Naive thymus-derived CD4-positive, alpha-beta T cell (primary cell): ENCODE results near the gene DNAJB8. TPM values are rescaled to one million over a fixed set of nuclear protein-coding genes. Genes with fewer than 3 reads are reported as not detected.

Source experiments
- ATAC-seq: fragments of 150-1000 bp; cut with Tn5 transposase; 2 replicates; pipeline ENCODE4 v1.10.0; 2021; ENCODE audit warnings: mild to moderate bottlenecking, moderate library complexity
- CTCF ChIA-PET: fragments of 350-600 bp; sonication (Branson Sonifier 250); formaldehyde crosslinking; loops from one replicate; lab custom pipeline; 2021; ENCODE audit warnings: antibody characterized with exemption; lab: Charles Lee
- POLR2A ChIA-PET: fragments of 350-600 bp; sonication (Branson Sonifier 250); formaldehyde crosslinking; loops from one replicate; lab custom pipeline; 2021; ENCODE audit warnings: antibody characterized with exemption, inconsistent platforms; lab: Charles Lee
- DNase-seq, 9 donors: peaks; one replicate each; pipeline versions ENCODE4 v3.0.0 to v3.0.0-alpha.2; 2020 to 2022; ENCODE audit warnings: mixed read lengths in 1 of 9
- H3K27ac ChIP-seq: one replicate; pipeline ENCODE4 v1.7.0; 2013; ENCODE audit warnings: mild to moderate bottlenecking, low read depth, low read length, moderate library complexity
- H3K27me3 ChIP-seq, 2 donors: one replicate each; pipeline ENCODE4 v1.7.0; 2013; ENCODE audit warnings: low read length in 2 of 2, mild to moderate bottlenecking in 2 of 2, moderate library complexity in 2 of 2; ENCODE audit not compliant: control insufficient read depth in 2 of 2, insufficient read depth in 2 of 2
- H3K36me3 ChIP-seq, 3 experiments: 1 replicate in 2 of 3; 2 replicates in 1 of 3; pipeline ENCODE4 v1.7.0; 2013; ENCODE audit warnings: low read length in 3 of 3, mild to moderate bottlenecking in 3 of 3, moderate library complexity in 1 of 3; ENCODE audit not compliant: insufficient read depth in 3 of 3, control insufficient read depth in 2 of 3
- H3K4me1 ChIP-seq, 2 donors: one replicate each; pipeline ENCODE4 v1.7.0; 2013; ENCODE audit warnings: low read length in 2 of 2, mild to moderate bottlenecking in 2 of 2, moderate library complexity in 1 of 2; ENCODE audit not compliant: control insufficient read depth in 2 of 2, insufficient read depth in 2 of 2
- H3K4me3 ChIP-seq: 2 replicates; pipeline ENCODE4 v1.7.0; 2013; ENCODE audit warnings: mild to moderate bottlenecking, low read length
- H3K9me3 ChIP-seq, 3 experiments: 1 replicate in 2 of 3; 2 replicates in 1 of 3; pipeline ENCODE4 v1.7.0; 2013; ENCODE audit warnings: low read length in 3 of 3; ENCODE audit not compliant: control insufficient read depth in 2 of 3
- H3K27ac Mint-ChIP-seq, 9 donors: one replicate each; pipeline ENCODE4 v1.8.0; 2020 to 2022; ENCODE audit warnings: mixed read lengths in 9 of 9, mild to moderate bottlenecking in 8 of 9, moderate library complexity in 5 of 9, inconsistent platforms in 2 of 9
- H3K27me3 Mint-ChIP-seq, 5 donors: one replicate each; pipeline ENCODE4 v1.8.0; 2021 to 2022; ENCODE audit warnings: mixed read lengths in 5 of 5, mild to moderate bottlenecking in 1 of 5
- H3K36me3 Mint-ChIP-seq, 5 donors: one replicate each; pipeline ENCODE4 v1.8.0; 2020 to 2022; ENCODE audit warnings: mixed read lengths in 5 of 5, mild to moderate bottlenecking in 3 of 5, inconsistent platforms in 1 of 5
- H3K4me1 Mint-ChIP-seq, 7 donors: one replicate each; pipeline ENCODE4 v1.8.0; 2020 to 2022; ENCODE audit warnings: mixed read lengths in 7 of 7, mild to moderate bottlenecking in 3 of 7, inconsistent platforms in 1 of 7
- H3K4me3 Mint-ChIP-seq, 10 donors: one replicate each; pipeline ENCODE4 v1.8.0; 2020 to 2022; ENCODE audit warnings: mild to moderate bottlenecking in 10 of 10, mixed read lengths in 10 of 10, moderate library complexity in 6 of 10, inconsistent platforms in 2 of 10
- H3K9me3 Mint-ChIP-seq, 11 donors: one replicate each; pipeline ENCODE4 v1.8.0; 2020 to 2022; ENCODE audit warnings: mixed read lengths in 11 of 11, mild to moderate bottlenecking in 4 of 11, inconsistent platforms in 1 of 11, moderate library complexity in 1 of 11
- intact Hi-C, 2 donors: fragments of 100-400 bp; cut with micrococcal nuclease; formaldehyde crosslinking; loops; one replicate each; pipeline ENCODE4 v1.15.1; 2023
- polyA plus RNA-seq, 2 donors: library from polyadenylated mRNA; unstranded; fragments of 300-500 nt; fragmentation: Illumina TruSeq; gene quantifications; one replicate each; pipeline ENCODE4 v1.2.3, GENCODE V29; 2021
- total RNA-seq, 6 experiments: library from RNA in 5 of 6; stranded (reverse) in 5 of 6; gene quantifications; 1 replicate in 5 of 6; 2 replicates in 1 of 6; pipeline ENCODE4 v1.2.3 and lab custom pipeline; 2021 to 2026

The DNAJB8 gene
- total and polyA plus RNA-seq, 7 experiments from 2014 or later, result not detected

DNA sequence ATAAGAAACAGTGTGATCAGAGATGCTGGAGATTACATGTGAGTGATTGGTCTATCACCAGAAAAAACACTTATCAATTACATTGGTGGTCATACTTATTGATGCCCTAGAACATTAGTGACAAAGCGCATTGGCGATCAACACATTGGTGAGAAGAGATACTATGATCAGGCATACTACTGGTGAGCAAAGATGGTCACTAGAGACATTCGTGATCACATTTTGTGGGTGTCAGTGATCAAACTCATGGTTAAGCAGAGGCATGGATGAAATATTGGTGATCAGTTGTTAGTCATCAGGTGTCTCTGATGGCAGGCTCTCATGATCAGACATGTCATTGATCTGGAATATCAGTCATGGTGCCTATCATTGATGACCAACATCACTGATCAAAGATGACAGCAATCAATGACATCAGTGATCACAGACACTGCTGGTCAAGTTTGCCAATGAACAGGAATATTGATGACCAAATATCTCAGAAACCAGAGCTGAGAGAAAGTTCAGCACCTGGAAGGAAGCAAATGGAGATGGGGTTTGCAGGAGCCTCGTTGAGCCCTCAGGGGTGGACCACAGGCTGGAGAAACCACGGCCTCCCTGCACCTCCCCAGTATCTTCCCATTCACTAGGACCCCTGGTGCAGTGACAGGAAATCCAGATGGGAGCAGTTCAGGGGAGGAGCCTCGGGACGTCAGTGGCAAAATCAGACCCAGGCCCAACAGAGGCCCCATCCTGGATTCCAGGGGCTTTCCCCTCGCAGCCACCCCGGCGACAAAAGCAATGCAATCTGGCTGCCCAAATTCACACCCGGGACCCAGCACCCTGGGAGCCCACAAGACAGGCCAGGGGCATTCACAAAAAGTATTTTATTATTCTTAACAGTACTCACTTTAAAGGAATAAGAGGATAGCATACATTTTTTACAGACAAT is 12.2 kb upstream of the DNAJB8 start:
- Histone ChIP-seq H3K9me3 (no peaks in the 10 kb centered on the region), H3K4me3 (no peak overlapping the region), H3K4me1 (peaks cover 0 to 9% of the 10 kb centered on the region in 2 donors), H3K27me3 (peaks cover 7 to 8% of the 10 kb centered on the region in 2 donors), H3K36me3 (no peaks in the 10 kb centered on the region), H3K27ac (no peak overlapping the region)
- intact Hi-C loops, result no loop called here
- Mint-ChIP-seq H3K9me3 (no peaks in the 10 kb centered on the region), H3K4me1 (peaks cover 5 to 17% (median 10%) of the 10 kb centered on the region in 7 donors), H3K27me3 (peaks cover 30 to 52% (median 44%) of the 10 kb centered on the region in 5 donors), H3K4me3 (no peak overlapping the region), H3K36me3 (no peaks in the 10 kb centered on the region), H3K27ac (no peak overlapping the region)
- DNase-seq, result no peak
- no peak for ATAC-seq
- ChIA-PET CTCF (no interaction called here), POLR2A (no interaction called here)

DNA sequence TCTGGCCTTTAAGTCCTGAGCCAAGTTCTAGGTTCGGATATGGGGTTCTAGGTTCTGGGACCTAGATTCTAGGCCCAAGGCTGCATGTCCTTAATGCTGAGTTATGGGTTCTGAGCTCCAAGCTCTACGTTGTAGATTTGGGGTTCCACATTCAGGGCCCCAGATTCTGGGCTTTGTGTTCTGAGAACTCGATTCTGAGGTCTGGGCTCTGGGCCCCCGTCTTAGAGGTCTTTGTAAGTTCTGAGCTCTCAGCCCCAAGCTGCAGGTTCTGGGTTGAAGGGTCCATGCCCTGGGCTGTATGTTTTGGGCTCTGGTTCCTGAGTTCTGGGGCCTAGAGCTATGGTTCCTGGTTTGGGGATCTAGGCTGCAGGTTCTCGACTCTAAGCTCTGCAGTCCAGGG is 10.0 kb upstream of the DNAJB8 start:
- CTCF ChIA-PET, result no interaction called here
- Mint-ChIP-seq H3K27me3 (peaks cover 12 to 37% (median 29%) of the 10 kb centered on the region in 5 donors), H3K9me3 (no peaks in the 10 kb centered on the region), H3K4me1 (no peaks in the 10 kb centered on the region), H3K27ac (no peak overlapping the region), H3K36me3 (no peaks in the 10 kb centered on the region), H3K4me3 (no peak overlapping the region)
- Histone ChIP-seq H3K27ac (no peak overlapping the region), H3K9me3 (no peaks in the 10 kb centered on the region), H3K4me1 (no peaks in the 10 kb centered on the region), H3K4me3 (no peak overlapping the region), H3K27me3 (no peaks in the 10 kb centered on the region), H3K36me3 (no peaks in the 10 kb centered on the region)
- POLR2A ChIA-PET, result no interaction called here
- intact Hi-C loops, result no loop called here
- ATAC-seq (no peak), DNase-seq (no peak)

DNA sequence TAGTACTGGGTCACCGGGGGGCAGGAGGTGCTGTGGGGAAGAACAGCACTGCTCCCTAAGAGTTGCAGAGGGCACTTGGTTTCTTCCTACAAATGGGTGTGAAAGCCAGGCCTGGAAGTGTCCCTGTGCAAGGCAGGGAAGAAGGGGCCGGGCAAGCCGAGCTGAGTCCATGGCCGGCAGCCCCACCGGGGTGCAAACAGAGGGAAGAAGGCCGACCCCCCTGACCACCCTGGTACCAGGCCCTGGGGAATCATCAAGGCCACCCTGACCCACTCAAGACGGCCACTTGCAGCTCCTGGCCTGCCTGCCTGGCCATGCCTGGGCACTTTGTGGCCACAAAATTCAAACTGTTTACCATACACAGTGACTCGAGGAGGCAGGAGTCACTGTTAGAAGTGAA is 8.7 kb upstream of the DNAJB8 start:
- H3K27me3 Mint-ChIP-seq, result peaks cover 16 to 36% (median 33%) of the 10 kb centered on the region in 5 donors
- peaks cover 0 to 2% (median 0%) of the 10 kb centered on the region in 11 donors for H3K9me3 Mint-ChIP-seq
- H3K36me3 Mint-ChIP-seq, result no peaks in the 10 kb centered on the region
- no peak overlapping the region for H3K4me3 ChIP-seq
- intact Hi-C loops, result no loop called here
- H3K4me1 ChIP-seq, result no peaks in the 10 kb centered on the region
- peak overlapping the region in 1 of 9 donors; percentile 20 for H3K27ac Mint-ChIP-seq
- H3K36me3 ChIP-seq, result no peaks in the 10 kb centered on the region
- ATAC-seq (no peak), DNase-seq (no peak)
- no peaks in the 10 kb centered on the region for H3K9me3 ChIP-seq
- H3K4me1 Mint-ChIP-seq, result no peaks in the 10 kb centered on the region
- H3K4me3 Mint-ChIP-seq, result no peak overlapping the region
- CTCF ChIA-PET, result no interaction called here
- POLR2A ChIA-PET, result no interaction called here
- no peak overlapping the region for H3K27ac ChIP-seq
- H3K27me3 ChIP-seq, result no peaks in the 10 kb centered on the region

GRCh38 chr3:128473737-128474136 is 7.0 kb upstream of the DNAJB8 start:
- POLR2A ChIA-PET, result no interaction called here
- no peak for DNase-seq
- H3K27ac ChIP-seq, result no peak overlapping the region
- no peak overlapping the region for H3K4me3 ChIP-seq
- H3K4me3 Mint-ChIP-seq, result no peak overlapping the region
- H3K4me1 ChIP-seq, result no peaks in the 10 kb centered on the region
- no peak for ATAC-seq
- no peaks in the 10 kb centered on the region for H3K27me3 ChIP-seq
- peaks cover 0 to 2% (median 0%) of the 10 kb centered on the region in 11 donors for H3K9me3 Mint-ChIP-seq
- intact Hi-C loops, result no loop called here
- no peaks in the 10 kb centered on the region for H3K36me3 ChIP-seq
- peaks cover 6 to 34% (median 20%) of the 10 kb centered on the region in 5 donors for H3K27me3 Mint-ChIP-seq
- H3K27ac Mint-ChIP-seq, result no peak overlapping the region
- H3K9me3 ChIP-seq, result no peaks in the 10 kb centered on the region
- H3K36me3 Mint-ChIP-seq, result no peaks in the 10 kb centered on the region
- CTCF ChIA-PET, result no interaction called here
- H3K4me1 Mint-ChIP-seq, result no peaks in the 10 kb centered on the region

DNA sequence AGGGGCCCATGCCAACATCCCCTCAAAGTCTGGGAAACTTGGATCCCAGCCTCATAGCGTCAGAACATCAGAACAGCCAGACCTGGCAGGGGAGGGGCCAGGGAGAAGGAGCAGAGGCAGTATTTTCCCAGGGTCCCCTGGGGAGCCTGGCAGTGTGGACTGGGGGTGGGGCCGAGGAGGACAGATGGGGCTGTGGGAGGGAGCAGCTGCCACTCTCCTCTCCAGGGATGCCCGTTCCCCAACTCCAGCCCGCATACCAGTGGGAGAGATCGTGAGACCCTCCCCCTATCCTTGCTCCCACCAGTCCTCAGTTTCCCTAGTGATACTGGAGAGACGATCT is 6.5 kb upstream of the DNAJB8 start:
- peak overlapping the region in 1 of 9 donors; percentile 74 for H3K27ac Mint-ChIP-seq

GRCh38 chr3:128472449-128473179 is 5.9 kb upstream of the DNAJB8 start:
- no peaks in the 10 kb centered on the region for H3K27me3 ChIP-seq
- H3K4me3 Mint-ChIP-seq, result no peak overlapping the region

More for the DNA sequence above, 6.5 kb upstream of the DNAJB8 start:
- Mint-ChIP-seq H3K9me3 (peaks cover 0 to 2% (median 0%) of the 10 kb centered on the region in 11 donors), H3K36me3 (no peaks in the 10 kb centered on the region), H3K4me3 (no peak overlapping the region), H3K4me1 (no peaks in the 10 kb centered on the region), H3K27me3 (peaks cover 6 to 28% (median 14%) of the 10 kb centered on the region in 5 donors)
- Histone ChIP-seq H3K27ac (no peak overlapping the region), H3K27me3 (no peaks in the 10 kb centered on the region), H3K4me1 (no peaks in the 10 kb centered on the region), H3K4me3 (no peak overlapping the region), H3K36me3 (no peaks in the 10 kb centered on the region), H3K9me3 (no peaks in the 10 kb centered on the region)
- intact Hi-C loops, result no loop called here
- ATAC-seq (no peak), DNase-seq (no peak)
- CTCF ChIA-PET, result no interaction called here
- POLR2A ChIA-PET, result no interaction called here

More at GRCh38 chr3:128472449-128473179, 5.9 kb upstream of the DNAJB8 start:
- no peaks in the 10 kb centered on the region for H3K4me1 Mint-ChIP-seq
- DNase-seq, result no peak
- no peak for ATAC-seq
- no peak overlapping the region for H3K27ac ChIP-seq
- no peaks in the 10 kb centered on the region for H3K36me3 ChIP-seq
- peaks cover 0 to 2% (median 0%) of the 10 kb centered on the region in 11 donors for H3K9me3 Mint-ChIP-seq
- H3K4me3 ChIP-seq, result no peak overlapping the region
- ChIA-PET CTCF (interaction anchor here (0.7 kb wide), 1 partner anchor 137 kb away, joined by 3 read pairs; no protein-coding TSS in a partner anchor), POLR2A (no interaction called here)
- peak overlapping the region in 1 of 9 donors; percentile 74 for H3K27ac Mint-ChIP-seq
- H3K27me3 Mint-ChIP-seq, result peaks cover 6 to 23% (median 9%) of the 10 kb centered on the region in 5 donors
- H3K4me1 ChIP-seq, result no peaks in the 10 kb centered on the region
- intact Hi-C loops, result no loop called here
- H3K36me3 Mint-ChIP-seq, result no peaks in the 10 kb centered on the region
- H3K9me3 ChIP-seq, result no peaks in the 10 kb centered on the region
